ENCODE measurements around the gene BRAT1.

DNA sequence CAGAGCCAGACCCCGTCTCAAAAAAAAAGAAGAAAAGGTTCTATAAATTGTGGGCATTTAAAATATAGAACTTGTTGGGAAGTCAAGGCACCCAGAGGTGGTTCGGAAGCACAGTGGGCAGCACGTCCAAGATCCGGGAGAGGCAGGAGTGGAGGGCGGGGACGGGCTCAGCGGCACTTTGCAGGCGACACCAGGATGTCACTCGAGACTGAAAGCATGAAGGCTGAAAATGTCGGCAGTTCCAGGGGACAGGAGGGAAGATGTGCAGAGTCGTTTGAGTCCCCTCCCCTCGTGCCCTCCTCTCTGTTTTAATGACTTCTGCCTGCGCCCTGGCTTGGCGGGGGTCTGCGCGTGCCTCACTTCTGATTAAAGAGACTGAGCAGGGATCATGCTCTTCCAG, 34.0 kb upstream of the BRAT1 start:
- TF ChIP-seq, protein P1, sequence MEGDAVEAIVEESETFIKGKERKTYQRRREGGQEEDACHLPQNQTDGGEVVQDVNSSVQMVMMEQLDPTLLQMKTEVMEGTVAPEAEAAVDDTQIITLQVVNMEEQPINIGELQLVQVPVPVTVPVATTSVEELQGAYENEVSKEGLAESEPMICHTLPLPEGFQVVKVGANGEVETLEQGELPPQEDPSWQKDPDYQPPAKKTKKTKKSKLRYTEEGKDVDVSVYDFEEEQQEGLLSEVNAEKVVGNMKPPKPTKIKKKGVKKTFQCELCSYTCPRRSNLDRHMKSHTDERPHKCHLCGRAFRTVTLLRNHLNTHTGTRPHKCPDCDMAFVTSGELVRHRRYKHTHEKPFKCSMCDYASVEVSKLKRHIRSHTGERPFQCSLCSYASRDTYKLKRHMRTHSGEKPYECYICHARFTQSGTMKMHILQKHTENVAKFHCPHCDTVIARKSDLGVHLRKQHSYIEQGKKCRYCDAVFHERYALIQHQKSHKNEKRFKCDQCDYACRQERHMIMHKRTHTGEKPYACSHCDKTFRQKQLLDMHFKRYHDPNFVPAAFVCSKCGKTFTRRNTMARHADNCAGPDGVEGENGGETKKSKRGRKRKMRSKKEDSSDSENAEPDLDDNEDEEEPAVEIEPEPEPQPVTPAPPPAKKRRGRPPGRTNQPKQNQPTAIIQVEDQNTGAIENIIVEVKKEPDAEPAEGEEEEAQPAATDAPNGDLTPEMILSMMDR (IDR thresholded peaks at IDR 0.05) = no peak
- no peak for TF ChIP-seq EZH2 (IDR thresholded peaks at IDR 0.05; ENCODE audit: borderline replicate concordance, insufficient read depth, low read depth, low read length, poor library complexity, severe bottlenecking)

All from B cell (primary cell).